Keratinocyte (primary cell): ENCODE results near the gene ANKRD39. TPM values are rescaled to one million over a fixed set of nuclear protein-coding genes. Genes with fewer than 3 reads are reported as not detected.

Source experiments
- DNase-seq: peaks from one replicate; pipeline ENCODE4 v3.0.0-alpha.2; 2011; ENCODE audit warnings: low read depth, missing footprints, low spot score
- FAIRE-seq: peaks from 2 replicates; lab custom pipeline; 2011; peaks lifted over from hg19 to GRCh38; lab: Jason Lieb, UNC
- H2AFZ ChIP-seq: 2 replicates; pipeline ENCODE4 v1.6.0; 2012; ENCODE audit warnings: low read length, control low read depth, inconsistent platforms; ENCODE audit not compliant: control insufficient read depth
- H3K27ac ChIP-seq: 2 replicates; pipeline ENCODE4 v1.5.1; 2011; ENCODE audit warnings: low read length; ENCODE audit not compliant: control insufficient read depth, insufficient read depth
- H3K27me3 ChIP-seq: 3 replicates; pipeline ENCODE4 v1.6.0; 2011; ENCODE audit warnings: low read length; ENCODE audit not compliant: control insufficient read depth, insufficient read depth; ENCODE audit errors: extremely low read depth
- H3K36me3 ChIP-seq, 2 experiments: 2 replicates in 1 of 2; 3 replicates in 1 of 2; pipeline ENCODE4 v1.5.1; 2011; ENCODE audit warnings: low read length in 2 of 2, mild to moderate bottlenecking in 1 of 2; ENCODE audit not compliant: control insufficient read depth in 2 of 2, insufficient read depth in 2 of 2; ENCODE audit errors: extremely low read depth in 1 of 2
- H3K4me1 ChIP-seq: 3 replicates; pipeline ENCODE4 v1.5.1; 2011; ENCODE audit warnings: low read length; ENCODE audit not compliant: control insufficient read depth, insufficient read depth; ENCODE audit errors: extremely low read depth
- H3K4me2 ChIP-seq: 3 replicates; pipeline ENCODE4 v1.6.0; 2011; ENCODE audit warnings: low read depth, low read length; ENCODE audit not compliant: control insufficient read depth, insufficient read depth; ENCODE audit errors: extremely low read depth
- H3K4me3 ChIP-seq, 3 experiments: fragments of 200-600 bp in 1 of 3; sonication (generic) in 1 of 3; 2 replicates in 2 of 3; 3 replicates in 1 of 3; pipeline ENCODE4 v1.5.1; 2011 to 2016; ENCODE audit warnings: low read length in 3 of 3, mild to moderate bottlenecking in 3 of 3, control low read depth in 2 of 3, inconsistent platforms in 1 of 3, low read depth in 1 of 3, mixed read lengths in 1 of 3, mixed run types in 1 of 3, moderate library complexity in 1 of 3; ENCODE audit not compliant: control insufficient read depth in 2 of 3, insufficient read depth in 2 of 3; ENCODE audit errors: extremely low read depth in 1 of 3
- H3K79me2 ChIP-seq: 2 replicates; pipeline ENCODE4 v1.6.0; 2012; ENCODE audit warnings: low read length; ENCODE audit not compliant: control insufficient read depth, insufficient read depth
- H3K9ac ChIP-seq: 3 replicates; pipeline ENCODE4 v1.6.0; 2011; ENCODE audit warnings: low read length; ENCODE audit not compliant: control insufficient read depth, insufficient read depth; ENCODE audit errors: extremely low read depth
- H3K9me1 ChIP-seq: 3 replicates; pipeline ENCODE4 v1.6.0; 2011; ENCODE audit warnings: low read length; ENCODE audit not compliant: control insufficient read depth, insufficient read depth; ENCODE audit errors: extremely low read depth
- H3K9me3 ChIP-seq: 2 replicates; pipeline ENCODE4 v1.5.1; 2012; ENCODE audit warnings: low read depth, low read length; ENCODE audit not compliant: control insufficient read depth
- H4K20me1 ChIP-seq: 3 replicates; pipeline ENCODE4 v1.6.0; 2011; ENCODE audit warnings: low read length; ENCODE audit not compliant: control insufficient read depth, insufficient read depth; ENCODE audit errors: extremely low read depth
- CTCF ChIP-seq, 3 experiments: IDR thresholded peaks in 1 of 3; conservative IDR thresholded peaks in 1 of 3; optimal IDR thresholded peaks in 1 of 3; 2 replicates in 2 of 3; 3 replicates in 1 of 3; pipeline versions ENCODE3 to v1.5.1; 2011; ENCODE audit warnings: low read length in 3 of 3, mild to moderate bottlenecking in 3 of 3, moderate library complexity in 2 of 3, control low read depth in 1 of 3, inconsistent platforms in 1 of 3; ENCODE audit not compliant: insufficient read depth in 2 of 3; ENCODE audit errors: extremely low read depth in 1 of 3
- EZH2 ChIP-seq: IDR thresholded peaks from one replicate; pipeline ENCODE4 v1.6.1; 2012; ENCODE audit warnings: inconsistent platforms, mild to moderate bottlenecking, low read length, moderate library complexity
- dilution Hi-C: fragments of 300-500 bp; cut with MboI; formaldehyde crosslinking; loops from one replicate; pipeline ENCODE4 v1.7.0; 2020; ENCODE audit warnings: low sequenced_read_pairs; ENCODE audit not compliant: extremely low pct_ligation_motif_present
- polyA plus RNA-seq, 5 experiments: library from polyadenylated mRNA; depleted of rRNA in 3 of 5; stranded (reverse) in 3 of 5; stranded (forward) in 1 of 5; unstranded in 1 of 5; fragments of >200 nt; gene quantifications; 1 replicate in 1 of 5; 2 replicates in 3 of 5; 3 replicates in 1 of 5; pipeline versions ENCODE4 v1.2.1 to v1.2.3, GENCODE V29; 2011 to 2012; ENCODE audit warnings: missing spikeins in 2 of 5, low read depth in 1 of 5, low replicate concordance in 1 of 5

The ANKRD39 gene
- polyA plus RNA-seq, 1 donor (not counting 4 experiments of a cell fraction or from before 2014, with no cell fraction given), result 7.2 TPM

- dilution Hi-C loops, result no loop called here
- H3K9me3 ChIP-seq, result no peaks in the 10 kb centered on the region
- H3K36me3 ChIP-seq, result peaks cover 0 to 7% of the 10 kb centered on the region in 2 experiments
- H3K4me3 ChIP-seq, result no peak overlapping the region
- FAIRE-seq (no peak), DNase-seq (no peak)
- no peaks in the 10 kb centered on the region for H3K9me1 ChIP-seq
- no peak overlapping the region for H3K4me2 ChIP-seq
- no peaks in the 10 kb centered on the region for H3K79me2 ChIP-seq
- no peak overlapping the region for H3K27ac ChIP-seq
- no peak overlapping the region for H3K9ac ChIP-seq
- H3K27me3 ChIP-seq, result no peaks in the 10 kb centered on the region
- TF ChIP-seq EZH2, result no peak
- no peak for TF ChIP-seq CTCF (optimal IDR thresholded peaks at IDR 0.05 in 1 of 3, IDR thresholded peaks at IDR 0.05 in 1 of 3, conservative IDR thresholded peaks at IDR 0.05 in 1 of 3; ENCODE audit: extremely low read depth in 1 of 3, insufficient read depth in 2 of 3, low read length in 3 of 3)
- H3K4me1 ChIP-seq, result no peaks in the 10 kb centered on the region
- peaks cover 3% of the 10 kb centered on the region for H4K20me1 ChIP-seq
- H2AFZ ChIP-seq, result no peak overlapping the region
These were observed 22.0 kb downstream of the ANKRD39 start for GRCh38 chr2:96835830-96836229.

- peaks cover 4 to 15% of the 10 kb centered on the region in 2 experiments for H3K36me3 ChIP-seq
- dilution Hi-C loops, result no loop called here
- H2AFZ ChIP-seq, result no peak overlapping the region
- no peak overlapping the region for H3K4me3 ChIP-seq
- FAIRE-seq (no peak), DNase-seq (no peak)
- no peak overlapping the region for H3K27ac ChIP-seq
- no peak overlapping the region for H3K9ac ChIP-seq
- no peak overlapping the region for H3K4me2 ChIP-seq
- no peaks in the 10 kb centered on the region for H3K9me3 ChIP-seq
- H4K20me1 ChIP-seq, result no peaks in the 10 kb centered on the region
- no peaks in the 10 kb centered on the region for H3K79me2 ChIP-seq
- TF ChIP-seq CTCF (optimal IDR thresholded peaks at IDR 0.05 in 1 of 3, IDR thresholded peaks at IDR 0.05 in 1 of 3, conservative IDR thresholded peaks at IDR 0.05 in 1 of 3; ENCODE audit: extremely low read depth in 1 of 3, insufficient read depth in 2 of 3, low read length in 3 of 3) (no peak), EZH2 (no peak)
- H3K4me1 ChIP-seq, result no peaks in the 10 kb centered on the region
- H3K27me3 ChIP-seq, result no peaks in the 10 kb centered on the region
- no peaks in the 10 kb centered on the region for H3K9me1 ChIP-seq
These were observed 24.9 kb downstream of the ANKRD39 start for GRCh38 chr2:96832754-96833507.
